Measurements from ENCODE around the gene ACOX2. TPM values are rescaled to one million over a fixed set of nuclear protein-coding genes. Genes with fewer than 3 reads are reported as not detected.

Gene ACOX2
- total RNA-seq, result 10 to 100 TPM in 1 of 4 donors, 1 to 10 TPM in 3; 5.7 to 12.2 (median 8.5) TPM

DNA sequence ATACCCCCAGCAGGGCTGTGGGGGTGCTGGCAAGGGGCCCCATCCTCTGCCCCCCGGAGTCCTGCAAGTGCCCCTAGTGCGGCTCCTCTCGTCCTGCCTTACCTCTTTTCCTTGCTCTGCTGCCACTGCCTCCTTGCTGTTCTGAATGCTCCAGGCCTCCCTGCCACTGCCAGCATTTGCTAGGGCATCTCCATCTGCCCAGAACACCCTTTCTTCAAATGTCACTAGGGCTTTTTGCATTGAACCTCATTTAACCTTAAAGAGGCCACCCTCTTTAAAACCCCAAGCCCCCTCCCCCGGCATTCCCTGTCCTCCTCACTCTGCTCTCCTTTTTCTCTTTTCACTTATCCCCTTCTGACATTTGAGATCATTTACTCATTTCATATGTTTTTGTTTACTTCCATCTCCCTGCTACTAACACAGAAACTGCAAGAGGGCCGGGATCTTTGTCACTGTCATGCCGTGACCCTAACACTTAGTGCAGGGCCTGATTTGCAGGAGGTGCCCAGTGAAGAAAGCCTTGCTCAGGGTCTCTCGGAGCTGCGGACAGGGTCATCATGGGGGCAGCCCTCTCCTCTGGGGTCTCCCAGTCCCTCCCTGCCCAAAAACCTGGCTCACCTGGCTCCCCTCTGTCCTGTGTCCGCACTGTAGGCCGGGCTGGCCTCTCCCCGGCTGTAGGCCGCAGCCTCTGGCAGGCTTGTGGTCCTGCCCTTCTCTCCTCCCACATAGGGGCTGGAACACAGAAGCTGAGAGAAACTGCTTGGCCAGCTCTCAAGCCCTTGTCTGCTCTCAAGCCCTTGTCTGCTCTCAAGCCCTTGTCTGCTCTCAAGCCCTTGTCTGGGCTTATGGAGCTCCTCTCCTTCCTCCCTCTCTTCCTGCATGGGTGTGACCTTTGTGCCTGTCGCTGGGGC is at the start of gene ACOX2:
ACOX2 (minus strand) TSS at position 690 of the 911 bp plus-strand sequence. CDS start 2,084 bp downstream, outside the sequence.
- peak within 1 kb of the TSS; percentile 37 for H3K4me3 ChIP-seq
- H3K27ac ChIP-seq, result peak within 1 kb of the TSS; percentile 45
- 58% methylated on average over 13 of the region's 13 CpGs for WGBS
- peaks cover 36% of the 10 kb centered on the region for H3K4me1 ChIP-seq
- H3K36me3 ChIP-seq, result no peaks in the 10 kb centered on the region
- no peak for DNase-seq (ENCODE audit: low spot score in 2 of 2)
- H3K9me3 ChIP-seq, result no peaks in the 10 kb centered on the region
- TF ChIP-seq EP300 (IDR thresholded peaks at IDR 0.05) (no peak), POLR2A (IDR thresholded peaks at IDR 0.05) (no peak), POLR2AphosphoS5 (IDR thresholded peaks at IDR 0.05) (no peak)
- TF ChIP-seq, protein P1, sequence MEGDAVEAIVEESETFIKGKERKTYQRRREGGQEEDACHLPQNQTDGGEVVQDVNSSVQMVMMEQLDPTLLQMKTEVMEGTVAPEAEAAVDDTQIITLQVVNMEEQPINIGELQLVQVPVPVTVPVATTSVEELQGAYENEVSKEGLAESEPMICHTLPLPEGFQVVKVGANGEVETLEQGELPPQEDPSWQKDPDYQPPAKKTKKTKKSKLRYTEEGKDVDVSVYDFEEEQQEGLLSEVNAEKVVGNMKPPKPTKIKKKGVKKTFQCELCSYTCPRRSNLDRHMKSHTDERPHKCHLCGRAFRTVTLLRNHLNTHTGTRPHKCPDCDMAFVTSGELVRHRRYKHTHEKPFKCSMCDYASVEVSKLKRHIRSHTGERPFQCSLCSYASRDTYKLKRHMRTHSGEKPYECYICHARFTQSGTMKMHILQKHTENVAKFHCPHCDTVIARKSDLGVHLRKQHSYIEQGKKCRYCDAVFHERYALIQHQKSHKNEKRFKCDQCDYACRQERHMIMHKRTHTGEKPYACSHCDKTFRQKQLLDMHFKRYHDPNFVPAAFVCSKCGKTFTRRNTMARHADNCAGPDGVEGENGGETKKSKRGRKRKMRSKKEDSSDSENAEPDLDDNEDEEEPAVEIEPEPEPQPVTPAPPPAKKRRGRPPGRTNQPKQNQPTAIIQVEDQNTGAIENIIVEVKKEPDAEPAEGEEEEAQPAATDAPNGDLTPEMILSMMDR (IDR thresholded peaks at IDR 0.05), result no peak
- no peaks in the 10 kb centered on the region for H3K27me3 ChIP-seq

GRCh38 chr3:58585994-58586393 is 49.0 kb upstream of the ACOX2 start:
- peak overlapping the region; percentile 51 for H3K4me3 ChIP-seq
- 31% methylated on average over 8 of the region's 8 CpGs for WGBS
- TF ChIP-seq POLR2AphosphoS5 (IDR thresholded peaks at IDR 0.05) (no peak), POLR2A (IDR thresholded peaks at IDR 0.05) (no peak), EP300 (IDR thresholded peaks at IDR 0.05) (no peak)
- TF ChIP-seq, protein P1 (IDR thresholded peaks at IDR 0.05), result no peak
- no peak overlapping the region for H3K27ac ChIP-seq
- no peak for DNase-seq (ENCODE audit: low spot score in 2 of 2)
- H3K4me1 ChIP-seq, result peaks cover 14% of the 10 kb centered on the region
- peaks cover 13% of the 10 kb centered on the region for H3K27me3 ChIP-seq
- no peaks in the 10 kb centered on the region for H3K36me3 ChIP-seq
- H3K9me3 ChIP-seq, result no peaks in the 10 kb centered on the region

- DNase-seq (ENCODE audit: low spot score in 2 of 2), result peak; percentile 90 to 94
- Histone ChIP-seq H3K4me1 (peaks cover 14% of the 10 kb centered on the region), H3K27me3 (peaks cover 13% of the 10 kb centered on the region), H3K9me3 (no peaks in the 10 kb centered on the region), H3K27ac (peak overlapping the region; percentile 85), H3K4me3 (peak overlapping the region; percentile 51), H3K36me3 (no peaks in the 10 kb centered on the region)
- TF ChIP-seq POLR2A (IDR thresholded peaks at IDR 0.05) (no peak), POLR2AphosphoS5 (IDR thresholded peaks at IDR 0.05) (peak in 1 of 3 donors; percentile 33), EP300 (IDR thresholded peaks at IDR 0.05) (no peak)
- TF ChIP-seq, protein P1 (IDR thresholded peaks at IDR 0.05), result peak; percentile 49 to 98
- 1% methylated on average over 33 of the region's 46 CpGs for WGBS
Observed at GRCh38 chr3:58585005-58585786, 48.2 kb upstream of the ACOX2 start.

GRCh38 chr3:58584690-58585004 is 47.7 kb upstream of the ACOX2 start:
- Histone ChIP-seq H3K9me3 (no peaks in the 10 kb centered on the region), H3K36me3 (no peaks in the 10 kb centered on the region), H3K27ac (peak overlapping the region; percentile 85), H3K4me1 (peaks cover 14% of the 10 kb centered on the region), H3K4me3 (peak overlapping the region; percentile 51), H3K27me3 (peaks cover 13% of the 10 kb centered on the region)
- TF ChIP-seq POLR2A (IDR thresholded peaks at IDR 0.05), result no peak
- no peak for TF ChIP-seq EP300 (IDR thresholded peaks at IDR 0.05)
- no peak for TF ChIP-seq POLR2AphosphoS5 (IDR thresholded peaks at IDR 0.05)
- TF ChIP-seq, protein P1 (IDR thresholded peaks at IDR 0.05), result no peak
- no peak for DNase-seq (ENCODE audit: low spot score in 2 of 2)
- WGBS, result 23% methylated on average over 10 of the region's 10 CpGs

Measured in suprapubic skin (tissue), 4 donors.